Breast epithelium (tissue), 3 donors: ENCODE data around the gene COL4A4.

Experiments used
- POLR2A ChIP-seq: fragments of 450-650 bp; IDR thresholded peaks from one replicate; pipeline ENCODE4 v1.6.1; 2016; ENCODE audit warnings: antibody characterized with exemption, mild to moderate bottlenecking, moderate library complexity
- POLR2AphosphoS5 ChIP-seq, 3 donors: sonication (generic); formaldehyde crosslinking; IDR thresholded peaks; one replicate each; pipeline ENCODE4 v1.6.1; 2017; ENCODE audit warnings: antibody characterized with exemption in 3 of 3
- TF ChIP-seq, protein P1 (sequence below), 3 donors: fragments of 450-650 bp; IDR thresholded peaks; one replicate each; pipeline ENCODE4 v1.5.1; 2016 to 2017; ENCODE audit warnings: antibody characterized with exemption in 3 of 3, mild to moderate bottlenecking in 3 of 3, moderate library complexity in 3 of 3

DNA sequence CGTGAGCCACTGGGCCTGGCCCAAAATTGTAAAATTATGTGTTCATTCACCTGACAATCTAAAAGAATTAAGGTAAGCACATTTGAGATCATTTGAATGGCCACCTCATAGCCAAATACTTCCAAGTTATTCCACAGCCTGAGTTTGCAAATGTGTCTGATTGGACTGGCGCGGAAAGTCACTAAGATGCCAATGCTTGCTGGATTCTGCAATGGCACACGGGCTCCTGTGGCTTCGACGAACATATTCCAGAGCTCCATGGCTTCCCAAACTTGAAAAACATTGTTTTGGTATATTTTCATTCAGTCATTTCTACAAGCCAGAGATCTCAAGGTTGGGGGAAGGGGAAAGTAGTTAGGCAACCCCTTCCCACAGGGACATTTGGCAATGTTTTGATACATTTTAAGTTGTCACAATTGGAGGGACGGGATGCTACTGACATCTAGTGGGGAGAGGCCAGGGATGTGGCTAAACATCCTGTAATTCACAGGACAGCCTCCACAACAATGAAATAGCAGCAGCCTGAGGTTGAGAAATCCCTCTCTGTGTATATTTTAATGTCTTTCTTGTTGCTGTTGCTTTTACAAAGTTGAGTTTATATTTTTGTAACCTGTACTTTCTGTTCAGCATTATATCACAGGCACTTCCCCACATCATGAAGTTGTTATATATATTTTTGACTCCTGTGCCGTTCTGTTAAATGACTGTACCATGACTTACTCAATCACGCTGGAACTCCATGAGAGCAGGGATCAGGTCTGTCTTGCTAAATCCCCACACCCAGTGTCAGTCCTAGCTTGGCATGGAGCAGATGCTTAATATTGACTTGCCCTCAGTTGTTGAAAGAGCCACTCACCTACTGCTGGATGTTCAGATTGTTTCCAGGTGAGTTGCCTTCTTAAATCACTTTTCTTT lies 56.9 kb downstream of the COL4A4 start:
- TF ChIP-seq, protein P1, sequence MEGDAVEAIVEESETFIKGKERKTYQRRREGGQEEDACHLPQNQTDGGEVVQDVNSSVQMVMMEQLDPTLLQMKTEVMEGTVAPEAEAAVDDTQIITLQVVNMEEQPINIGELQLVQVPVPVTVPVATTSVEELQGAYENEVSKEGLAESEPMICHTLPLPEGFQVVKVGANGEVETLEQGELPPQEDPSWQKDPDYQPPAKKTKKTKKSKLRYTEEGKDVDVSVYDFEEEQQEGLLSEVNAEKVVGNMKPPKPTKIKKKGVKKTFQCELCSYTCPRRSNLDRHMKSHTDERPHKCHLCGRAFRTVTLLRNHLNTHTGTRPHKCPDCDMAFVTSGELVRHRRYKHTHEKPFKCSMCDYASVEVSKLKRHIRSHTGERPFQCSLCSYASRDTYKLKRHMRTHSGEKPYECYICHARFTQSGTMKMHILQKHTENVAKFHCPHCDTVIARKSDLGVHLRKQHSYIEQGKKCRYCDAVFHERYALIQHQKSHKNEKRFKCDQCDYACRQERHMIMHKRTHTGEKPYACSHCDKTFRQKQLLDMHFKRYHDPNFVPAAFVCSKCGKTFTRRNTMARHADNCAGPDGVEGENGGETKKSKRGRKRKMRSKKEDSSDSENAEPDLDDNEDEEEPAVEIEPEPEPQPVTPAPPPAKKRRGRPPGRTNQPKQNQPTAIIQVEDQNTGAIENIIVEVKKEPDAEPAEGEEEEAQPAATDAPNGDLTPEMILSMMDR (IDR thresholded peaks at IDR 0.05) = peak in 2 of 3 donors; percentile 39 to 64
- TF ChIP-seq POLR2AphosphoS5 (IDR thresholded peaks at IDR 0.05) (no peak), POLR2A (no peak)
